Loucy (cell line): Measurements from ENCODE around the gene CFAP43.

ENCODE experiments used
- H2AFZ ChIP-seq: fragments of 200-600 bp; sonication (generic); 2 replicates; pipeline ENCODE4 v1.6.0; 2016; ENCODE audit warnings: antibody characterized with exemption, mild to moderate bottlenecking, low read length, moderate library complexity
- H3F3A ChIP-seq: fragments of 200-600 bp; 2 replicates; pipeline ENCODE4 v1.6.0; 2016; ENCODE audit warnings: antibody characterized with exemption, low read depth, mild to moderate bottlenecking
- H3K27me3 ChIP-seq: fragments of 200-600 bp; sonication (generic); 2 replicates; pipeline ENCODE4 v1.6.1; 2014; ENCODE audit warnings: low read length, mild to moderate bottlenecking; ENCODE audit not compliant: insufficient read depth, poor library complexity, severe bottlenecking
- H3K36me3 ChIP-seq: fragments of 200-600 bp; sonication (generic); 2 replicates; pipeline ENCODE4 v1.6.1; 2016; ENCODE audit warnings: low read length; ENCODE audit not compliant: insufficient read depth
- H3K4me1 ChIP-seq: fragments of 200-600 bp; sonication (generic); 2 replicates; pipeline ENCODE4 v1.5.1; 2014; ENCODE audit warnings: low read length, mild to moderate bottlenecking; ENCODE audit not compliant: insufficient read depth, poor library complexity, severe bottlenecking
- H3K4me2 ChIP-seq: fragments of 200-600 bp; sonication (generic); 2 replicates; pipeline ENCODE4 v1.6.0; 2014; ENCODE audit warnings: antibody characterized with exemption, low read length, low read depth, mild to moderate bottlenecking; ENCODE audit not compliant: poor library complexity, severe bottlenecking
- H3K4me3 ChIP-seq: fragments of 200-600 bp; sonication (generic); 2 replicates; pipeline ENCODE4 v1.5.1; 2014; ENCODE audit warnings: low read length, mild to moderate bottlenecking, mixed read lengths; ENCODE audit not compliant: poor library complexity, severe bottlenecking
- H3K79me2 ChIP-seq: fragments of 200-600 bp; sonication (generic); 2 replicates; pipeline ENCODE4 v1.6.1; 2014; ENCODE audit warnings: low read length; ENCODE audit not compliant: insufficient read depth
- H3K9ac ChIP-seq: fragments of 200-600 bp; sonication (generic); 2 replicates; pipeline ENCODE4 v1.6.0; 2014; ENCODE audit warnings: mild to moderate bottlenecking, low read depth, low read length, moderate library complexity; ENCODE audit not compliant: poor library complexity, severe bottlenecking
- H3K9me2 ChIP-seq: fragments of 200-600 bp; sonication (generic); replicated peaks from 2 replicates; pipeline ENCODE4 v1.6.1; 2016; ENCODE audit warnings: low read depth, low read length, mixed read lengths
- H3K9me3 ChIP-seq: fragments of 200-600 bp; sonication (generic); 2 replicates; pipeline ENCODE4 v1.6.1; 2014; ENCODE audit warnings: mild to moderate bottlenecking, antibody characterized with exemption, low read length, low read depth; ENCODE audit not compliant: insufficient read depth
- H4K20me1 ChIP-seq: fragments of 200-600 bp; sonication (generic); 2 replicates; pipeline ENCODE4 v1.6.0; 2014; ENCODE audit warnings: antibody characterized with exemption, low read length, mild to moderate bottlenecking; ENCODE audit not compliant: insufficient read depth, poor library complexity, severe bottlenecking
- EZH2phosphoT487 ChIP-seq: fragments of 200-600 bp; IDR thresholded peaks from 2 replicates; pipeline ENCODE4 v1.6.1; 2018; ENCODE audit warnings: antibody characterized with exemption, mild to moderate bottlenecking, moderate library complexity, borderline replicate concordance
- TF ChIP-seq, protein P1 (sequence below): fragments of 200-600 bp; sonication (generic); conservative IDR thresholded peaks from 2 replicates; pipeline ENCODE4 v1.5.1; 2014; ENCODE audit warnings: mild to moderate bottlenecking, antibody characterized with exemption, low read length

The CFAP43 gene

GRCh38 chr10:104218751-104219150 is 13.4 kb downstream of the CFAP43 start:
- Histone ChIP-seq H3K4me1 (peaks cover 17% of the 10 kb centered on the region), H2AFZ (no peak overlapping the region), H3K9me3 (no peaks in the 10 kb centered on the region), H3K79me2 (no peaks in the 10 kb centered on the region), H3F3A (no peaks in the 10 kb centered on the region), H4K20me1 (no peaks in the 10 kb centered on the region), H3K9me2 (no peaks in the 10 kb centered on the region), H3K27me3 (no peaks in the 10 kb centered on the region), H3K9ac (no peak overlapping the region), H3K4me3 (peak overlapping the region; percentile 16), H3K4me2 (peak overlapping the region; percentile 66), H3K36me3 (no peaks in the 10 kb centered on the region)
- no peak for TF ChIP-seq EZH2phosphoT487
- TF ChIP-seq, protein P1, sequence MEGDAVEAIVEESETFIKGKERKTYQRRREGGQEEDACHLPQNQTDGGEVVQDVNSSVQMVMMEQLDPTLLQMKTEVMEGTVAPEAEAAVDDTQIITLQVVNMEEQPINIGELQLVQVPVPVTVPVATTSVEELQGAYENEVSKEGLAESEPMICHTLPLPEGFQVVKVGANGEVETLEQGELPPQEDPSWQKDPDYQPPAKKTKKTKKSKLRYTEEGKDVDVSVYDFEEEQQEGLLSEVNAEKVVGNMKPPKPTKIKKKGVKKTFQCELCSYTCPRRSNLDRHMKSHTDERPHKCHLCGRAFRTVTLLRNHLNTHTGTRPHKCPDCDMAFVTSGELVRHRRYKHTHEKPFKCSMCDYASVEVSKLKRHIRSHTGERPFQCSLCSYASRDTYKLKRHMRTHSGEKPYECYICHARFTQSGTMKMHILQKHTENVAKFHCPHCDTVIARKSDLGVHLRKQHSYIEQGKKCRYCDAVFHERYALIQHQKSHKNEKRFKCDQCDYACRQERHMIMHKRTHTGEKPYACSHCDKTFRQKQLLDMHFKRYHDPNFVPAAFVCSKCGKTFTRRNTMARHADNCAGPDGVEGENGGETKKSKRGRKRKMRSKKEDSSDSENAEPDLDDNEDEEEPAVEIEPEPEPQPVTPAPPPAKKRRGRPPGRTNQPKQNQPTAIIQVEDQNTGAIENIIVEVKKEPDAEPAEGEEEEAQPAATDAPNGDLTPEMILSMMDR = no peak

DNA sequence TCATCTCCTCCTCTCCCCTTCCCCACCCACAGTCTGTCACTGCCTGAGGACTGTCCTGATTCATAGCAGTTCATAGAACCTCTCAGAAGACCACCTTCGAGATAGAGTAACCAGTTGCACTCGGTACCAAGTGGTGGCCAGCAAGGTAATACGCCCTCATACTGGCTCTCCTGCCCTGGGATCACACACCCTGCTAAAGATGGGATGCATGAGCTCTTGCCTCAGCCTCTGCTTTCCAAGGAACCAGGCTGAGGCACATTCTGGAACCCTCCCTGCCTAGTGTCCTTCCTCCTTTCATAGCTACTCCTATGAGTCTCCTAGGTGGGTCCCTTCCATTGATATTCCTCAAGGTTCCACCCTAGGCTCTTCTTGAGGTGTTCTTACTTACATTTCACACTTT is 15.5 kb downstream of the CFAP43 start:
- Histone ChIP-seq H3F3A (no peaks in the 10 kb centered on the region), H3K4me2 (no peak overlapping the region), H3K4me1 (peaks cover 17% of the 10 kb centered on the region), H3K79me2 (no peaks in the 10 kb centered on the region), H3K9me2 (no peaks in the 10 kb centered on the region), H3K27me3 (no peaks in the 10 kb centered on the region), H3K9ac (no peak overlapping the region), H4K20me1 (no peaks in the 10 kb centered on the region), H3K36me3 (no peaks in the 10 kb centered on the region), H2AFZ (no peak overlapping the region), H3K9me3 (no peaks in the 10 kb centered on the region), H3K4me3 (no peak overlapping the region)
- no peak for TF ChIP-seq EZH2phosphoT487
- TF ChIP-seq, protein P1 = no peak

- Histone ChIP-seq H3K4me1 (no peaks in the 10 kb centered on the region), H3K9ac (no peak overlapping the region), H3K9me2 (no peaks in the 10 kb centered on the region), H4K20me1 (no peaks in the 10 kb centered on the region), H3K36me3 (no peaks in the 10 kb centered on the region), H3K4me3 (no peak overlapping the region), H3K27me3 (no peaks in the 10 kb centered on the region), H3K4me2 (no peak overlapping the region), H3K9me3 (no peaks in the 10 kb centered on the region), H3K79me2 (no peaks in the 10 kb centered on the region), H2AFZ (no peak overlapping the region), H3F3A (no peaks in the 10 kb centered on the region)
- no peak for TF ChIP-seq EZH2phosphoT487
- TF ChIP-seq, protein P1 = peak; percentile 72
Measured at GRCh38 chr10:104209575-104210198, 22.5 kb downstream of the CFAP43 start.
